ENCODE results near the gene TNFRSF1B.

DNA sequence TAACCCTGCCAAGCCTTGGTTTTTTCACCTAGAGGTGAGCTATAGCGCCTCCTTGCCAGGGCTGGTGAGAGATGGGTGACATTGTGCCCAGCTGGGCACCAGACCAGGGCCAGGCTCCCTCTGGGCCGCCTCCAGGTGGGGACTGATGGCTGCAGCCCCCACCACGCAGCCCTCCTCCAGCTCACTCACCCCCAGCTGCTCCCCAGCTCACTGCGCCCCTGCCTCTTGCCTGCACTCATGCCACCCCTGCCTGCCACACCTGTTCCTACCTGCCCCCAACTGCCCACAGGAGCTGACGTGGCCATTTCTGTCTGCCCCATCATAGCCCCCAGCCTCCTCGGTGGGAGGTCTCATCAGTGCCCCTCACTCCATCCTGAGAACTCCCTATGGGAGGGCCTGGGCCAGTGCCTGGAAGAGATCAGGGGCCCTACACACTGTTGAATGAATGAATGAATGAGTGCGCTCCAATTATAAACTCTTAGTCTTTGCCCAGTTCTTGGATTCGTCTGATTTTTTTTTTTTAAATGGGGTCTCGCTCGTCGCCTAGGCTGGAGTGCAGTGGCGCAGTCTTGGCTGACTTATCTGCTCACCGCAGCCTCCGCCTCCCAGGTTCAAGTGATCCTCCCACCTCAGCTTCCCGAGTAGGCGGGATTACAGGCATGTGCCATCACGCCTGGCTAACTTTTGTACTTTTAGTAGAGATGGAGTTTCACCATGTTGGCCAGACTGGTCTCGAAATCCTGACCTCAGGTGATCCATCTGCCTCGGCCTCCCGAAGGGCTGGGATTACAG, 36.6 kb downstream of the TNFRSF1B start:
- TF ChIP-seq, protein P1, sequence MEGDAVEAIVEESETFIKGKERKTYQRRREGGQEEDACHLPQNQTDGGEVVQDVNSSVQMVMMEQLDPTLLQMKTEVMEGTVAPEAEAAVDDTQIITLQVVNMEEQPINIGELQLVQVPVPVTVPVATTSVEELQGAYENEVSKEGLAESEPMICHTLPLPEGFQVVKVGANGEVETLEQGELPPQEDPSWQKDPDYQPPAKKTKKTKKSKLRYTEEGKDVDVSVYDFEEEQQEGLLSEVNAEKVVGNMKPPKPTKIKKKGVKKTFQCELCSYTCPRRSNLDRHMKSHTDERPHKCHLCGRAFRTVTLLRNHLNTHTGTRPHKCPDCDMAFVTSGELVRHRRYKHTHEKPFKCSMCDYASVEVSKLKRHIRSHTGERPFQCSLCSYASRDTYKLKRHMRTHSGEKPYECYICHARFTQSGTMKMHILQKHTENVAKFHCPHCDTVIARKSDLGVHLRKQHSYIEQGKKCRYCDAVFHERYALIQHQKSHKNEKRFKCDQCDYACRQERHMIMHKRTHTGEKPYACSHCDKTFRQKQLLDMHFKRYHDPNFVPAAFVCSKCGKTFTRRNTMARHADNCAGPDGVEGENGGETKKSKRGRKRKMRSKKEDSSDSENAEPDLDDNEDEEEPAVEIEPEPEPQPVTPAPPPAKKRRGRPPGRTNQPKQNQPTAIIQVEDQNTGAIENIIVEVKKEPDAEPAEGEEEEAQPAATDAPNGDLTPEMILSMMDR (IDR thresholded peaks at IDR 0.05): no peak
- no peak for TF ChIP-seq POLR2A (IDR thresholded peaks at IDR 0.05)
